Measurements from ENCODE around the gene SYNGR2.

- TF ChIP-seq POLR2A (IDR thresholded peaks at IDR 0.05) = no peak
- TF ChIP-seq, protein P1, sequence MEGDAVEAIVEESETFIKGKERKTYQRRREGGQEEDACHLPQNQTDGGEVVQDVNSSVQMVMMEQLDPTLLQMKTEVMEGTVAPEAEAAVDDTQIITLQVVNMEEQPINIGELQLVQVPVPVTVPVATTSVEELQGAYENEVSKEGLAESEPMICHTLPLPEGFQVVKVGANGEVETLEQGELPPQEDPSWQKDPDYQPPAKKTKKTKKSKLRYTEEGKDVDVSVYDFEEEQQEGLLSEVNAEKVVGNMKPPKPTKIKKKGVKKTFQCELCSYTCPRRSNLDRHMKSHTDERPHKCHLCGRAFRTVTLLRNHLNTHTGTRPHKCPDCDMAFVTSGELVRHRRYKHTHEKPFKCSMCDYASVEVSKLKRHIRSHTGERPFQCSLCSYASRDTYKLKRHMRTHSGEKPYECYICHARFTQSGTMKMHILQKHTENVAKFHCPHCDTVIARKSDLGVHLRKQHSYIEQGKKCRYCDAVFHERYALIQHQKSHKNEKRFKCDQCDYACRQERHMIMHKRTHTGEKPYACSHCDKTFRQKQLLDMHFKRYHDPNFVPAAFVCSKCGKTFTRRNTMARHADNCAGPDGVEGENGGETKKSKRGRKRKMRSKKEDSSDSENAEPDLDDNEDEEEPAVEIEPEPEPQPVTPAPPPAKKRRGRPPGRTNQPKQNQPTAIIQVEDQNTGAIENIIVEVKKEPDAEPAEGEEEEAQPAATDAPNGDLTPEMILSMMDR (IDR thresholded peaks at IDR 0.05) = no peak
These were observed 36.2 kb upstream of the SYNGR2 start for GRCh38 chr17:78132084-78132676.

Data from breast epithelium (tissue), 3 donors.